Measurements from ENCODE around the gene HS6ST1.

The HS6ST1 gene

GRCh38 chr2:128310094-128310716 is 8.5 kb downstream of the HS6ST1 start:
- no peak for DNase-seq

GRCh38 chr2:128309280-128310093 is 9.2 kb downstream of the HS6ST1 start:
- peak; percentile 93 for DNase-seq

- DNase-seq: no peak
Measured at GRCh38 chr2:128308889-128309279, 9.8 kb downstream of the HS6ST1 start.

GRCh38 chr2:128308284-128308731 is 10.4 kb downstream of the HS6ST1 start:
- no peak for DNase-seq

- no peak for DNase-seq
Measured at GRCh38 chr2:128307595-128307994, 11.1 kb downstream of the HS6ST1 start.

- DNase-seq: no peak
Measured at GRCh38 chr2:128306931-128307460, 11.7 kb downstream of the HS6ST1 start.

GRCh38 chr2:128306081-128306930 is 12.4 kb downstream of the HS6ST1 start:
- peak; percentile 87 for DNase-seq

- DNase-seq: peak; percentile 91
Measured at GRCh38 chr2:128305555-128306080, 13.1 kb downstream of the HS6ST1 start.

- DNase-seq: peak; percentile 94
Measured at GRCh38 chr2:128304715-128305554, 13.7 kb downstream of the HS6ST1 start.

GRCh38 chr2:128304330-128304714 is 14.3 kb downstream of the HS6ST1 start:
- no peak for DNase-seq

- DNase-seq: no peak
Measured at GRCh38 chr2:128303911-128304310, 14.8 kb downstream of the HS6ST1 start.

GRCh38 chr2:128303095-128303791 is 15.4 kb downstream of the HS6ST1 start:
- DNase-seq: no peak

GRCh38 chr2:128302744-128303067 is 16.0 kb downstream of the HS6ST1 start:
- no peak for DNase-seq

- no peak for DNase-seq
Measured at GRCh38 chr2:128302011-128302743, 16.5 kb downstream of the HS6ST1 start.

- no peak for DNase-seq
Measured at GRCh38 chr2:128301501-128301966, 17.1 kb downstream of the HS6ST1 start.

GRCh38 chr2:128301021-128301420 is 17.6 kb downstream of the HS6ST1 start:
- no peak for DNase-seq

- DNase-seq: no peak
Measured at GRCh38 chr2:128300151-128301020, 18.3 kb downstream of the HS6ST1 start.

GRCh38 chr2:128299628-128300027 is 19.0 kb downstream of the HS6ST1 start:
- DNase-seq: no peak

GRCh38 chr2:128298846-128299507 is 19.7 kb downstream of the HS6ST1 start:
- DNase-seq: no peak
